Dedifferentiated amniotic fluid mesenchymal stem cell (primary cell): ENCODE measurements around the gene FBP2.
A peak's percentile ranks its signal among the peaks of the same experiment; 100 is the strongest.
"Not testable (repeated sequence)": the region's sequence is repeated elsewhere in the genome, so short reads cannot be mapped to it uniquely, and the experiment has no call there.

ENCODE experiments used
- DNase-seq: peaks from one replicate; pipeline ENCODE4 v3.0.0-alpha.2; 2016; ENCODE audit errors: extremely low spot score

The FBP2 gene

DNA sequence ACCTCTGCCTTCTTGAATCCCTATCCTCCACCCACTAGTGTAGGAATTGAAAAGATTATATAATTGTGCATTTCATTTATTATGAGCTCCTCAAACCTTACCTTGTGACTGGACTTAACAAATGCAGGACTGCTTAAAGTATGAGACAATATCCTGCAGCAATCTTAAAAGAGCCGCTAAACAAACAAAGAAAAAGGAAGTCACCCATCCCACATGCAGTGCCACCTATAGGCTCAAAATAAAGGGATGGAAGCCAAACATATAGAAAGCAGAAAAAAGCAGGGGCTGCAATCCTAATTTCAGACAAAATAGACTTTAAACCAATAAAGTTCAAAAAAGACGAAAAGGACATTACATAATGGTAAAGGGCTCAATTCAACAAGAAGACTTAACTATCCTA lies 30.1 kb downstream of the FBP2 start:
- no peak for DNase-seq

DNA sequence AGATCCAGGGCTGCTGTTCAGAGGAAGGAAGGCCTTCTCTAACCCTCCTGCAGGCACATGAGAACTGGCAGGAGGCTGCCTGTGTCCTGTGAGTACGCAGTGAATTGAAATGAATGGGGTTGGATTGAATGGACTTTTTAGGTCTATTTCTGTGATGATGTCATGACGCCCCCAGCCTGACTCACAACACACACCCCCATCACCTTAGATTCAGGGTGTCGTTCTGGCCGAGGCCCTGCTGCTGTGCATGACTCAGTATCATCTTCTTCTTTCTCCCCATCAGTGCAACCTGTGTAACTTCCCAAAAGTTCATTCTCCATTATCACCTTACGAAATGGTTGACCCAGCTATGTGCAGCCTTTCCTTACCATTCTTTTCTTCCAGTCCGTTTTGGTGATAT lies 33.4 kb downstream of the FBP2 start:
- DNase-seq = no peak

DNA sequence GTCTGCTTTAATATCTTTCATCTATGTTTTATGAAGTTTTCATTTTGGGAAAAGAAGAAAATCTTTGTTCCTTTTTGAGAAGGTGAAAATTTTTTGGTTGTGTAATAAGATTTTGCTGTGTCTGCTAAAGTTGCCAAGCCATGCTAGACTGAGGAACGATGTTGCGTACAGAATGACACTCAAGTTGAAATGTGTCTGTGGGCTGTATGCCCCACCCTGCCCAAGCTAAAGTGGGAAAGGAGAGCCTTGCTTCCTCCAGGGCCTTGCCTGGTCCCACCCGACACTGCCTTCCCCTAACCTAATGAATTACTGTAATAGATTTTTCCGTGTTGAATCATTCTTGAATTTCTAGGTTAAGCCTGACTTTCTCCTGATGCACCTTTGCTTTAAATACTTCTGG lies 36.2 kb downstream of the FBP2 start:
- no peak for DNase-seq

DNA sequence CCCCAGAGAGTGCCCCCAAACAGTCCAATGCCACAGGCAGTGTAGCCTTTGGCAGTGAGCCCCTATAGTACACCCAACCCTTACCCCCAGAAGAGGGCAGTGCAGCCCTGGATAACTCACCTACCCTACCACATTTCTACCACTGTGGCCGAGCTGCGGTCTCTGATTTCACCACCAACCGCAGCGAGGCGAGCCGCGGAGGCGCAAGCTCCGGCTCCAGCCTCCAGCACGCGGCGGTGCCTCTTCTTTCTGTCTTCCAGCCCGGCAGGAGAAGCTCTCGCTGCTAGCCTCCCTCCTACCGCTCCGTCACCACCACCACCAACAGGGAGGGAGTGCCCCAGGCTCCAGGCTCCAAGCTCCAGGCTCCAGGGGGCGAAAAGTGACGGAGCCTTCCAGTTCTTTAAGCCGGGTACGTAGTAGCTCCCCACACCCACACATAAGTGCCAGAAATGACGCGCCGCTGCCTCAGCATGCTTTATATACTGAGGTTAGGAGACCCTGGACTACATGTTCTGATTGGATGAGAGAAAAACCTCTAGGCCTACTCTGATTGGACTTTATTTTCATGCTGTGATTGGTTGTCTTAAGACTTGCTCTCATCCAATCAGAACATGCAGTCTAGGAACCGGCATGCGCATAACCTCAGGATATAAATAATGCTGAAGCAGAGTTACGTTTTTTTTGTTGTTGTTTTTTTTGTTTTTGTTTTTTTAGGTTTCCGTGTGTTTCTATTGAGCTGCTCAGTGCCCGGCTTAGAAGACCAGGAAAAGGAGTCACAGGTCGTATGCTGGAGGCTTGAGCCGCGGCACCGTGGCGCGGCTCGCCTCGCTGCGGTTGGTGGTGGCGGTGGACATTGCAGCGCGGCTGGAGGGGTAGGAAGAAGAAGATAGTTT lies 38.9 kb downstream of the FBP2 start, which contains the start of gene PCAT7:
PCAT7 (plus strand) TSS at position 645 of the 893 bp plus-strand sequence.
- no peak for DNase-seq

DNA sequence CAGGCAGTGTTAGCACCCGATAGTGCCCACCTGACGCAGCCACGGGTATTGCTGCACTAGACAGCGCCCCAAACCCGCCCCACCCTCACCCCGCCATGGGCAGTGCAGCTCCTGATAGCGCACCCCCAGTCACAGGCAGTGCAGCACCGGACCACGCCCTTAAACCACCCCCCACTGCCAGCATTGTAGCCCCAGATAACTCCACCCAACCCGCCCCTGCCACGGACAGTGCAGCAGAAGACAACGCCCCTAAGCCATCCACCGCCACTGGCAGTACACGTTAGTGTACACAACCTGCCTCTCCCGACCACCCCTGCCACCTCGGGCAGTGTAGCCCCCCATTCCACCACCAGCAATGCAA lies 39.6 kb downstream of the FBP2 start:
- no peak for DNase-seq

DNA sequence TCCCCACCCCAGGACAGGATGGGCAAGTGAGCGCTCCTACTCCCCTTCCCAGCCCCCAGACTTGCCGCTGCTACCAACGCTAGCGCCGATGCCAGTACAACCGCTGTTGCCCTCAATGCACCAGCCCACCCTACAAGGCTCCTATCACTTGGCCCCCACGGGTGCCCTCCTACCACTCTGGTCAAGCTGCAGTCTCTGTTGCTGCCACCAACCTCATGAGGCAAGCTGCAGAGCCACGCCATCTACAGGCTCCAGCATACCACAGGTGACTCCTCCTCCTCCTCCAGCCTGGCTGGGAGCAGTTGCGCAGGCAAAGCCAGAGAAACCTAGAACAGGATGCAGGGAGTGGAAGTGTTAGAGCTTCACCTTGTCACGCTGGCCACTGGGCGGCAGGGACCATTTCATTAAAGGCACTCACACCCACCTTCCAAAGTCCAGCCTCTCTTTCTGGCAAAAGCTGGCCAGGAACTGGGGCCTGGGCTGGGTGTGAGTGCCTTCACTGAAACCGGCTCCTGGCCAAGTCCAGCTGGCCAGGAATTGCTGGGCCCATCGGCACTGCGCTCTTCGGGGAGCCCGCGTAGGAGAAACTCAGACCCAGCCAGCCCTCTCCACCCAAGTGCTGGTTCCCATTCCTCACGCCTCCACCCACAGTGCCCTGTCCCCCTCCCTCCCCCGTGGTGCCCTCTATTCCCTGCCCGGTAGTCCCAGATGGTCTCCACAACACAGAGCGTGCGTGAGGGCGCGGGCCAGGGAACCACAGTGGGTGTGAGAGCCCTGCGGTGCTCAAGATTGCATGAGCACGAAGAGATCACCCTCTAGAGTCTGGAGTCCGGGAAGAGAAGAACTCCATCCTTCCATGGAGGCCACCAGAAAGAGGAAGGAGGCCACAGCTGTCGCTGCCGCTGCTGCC lies 40.3 kb downstream of the FBP2 start:
- DNase-seq = no peak

DNA sequence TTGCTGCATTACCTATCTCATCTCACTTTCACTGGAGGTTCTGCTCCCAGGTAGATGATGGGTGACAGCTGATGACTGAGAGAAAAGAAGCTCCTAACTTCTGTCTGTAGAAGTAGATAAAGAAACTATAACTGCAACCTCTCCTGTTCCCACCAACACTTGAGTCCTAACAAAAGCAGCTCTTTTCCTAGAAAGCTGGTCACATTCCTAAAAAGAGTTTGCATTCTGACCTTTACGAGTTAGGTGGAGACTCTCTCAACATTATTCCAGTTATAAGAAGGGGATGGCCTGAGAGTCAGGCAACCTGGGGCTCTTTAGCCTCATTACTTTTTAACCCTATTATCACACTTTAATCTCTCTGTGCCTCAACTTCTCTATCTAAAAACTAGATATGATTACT lies 47.7 kb downstream of the FBP2 start:
- DNase-seq = no peak

DNA sequence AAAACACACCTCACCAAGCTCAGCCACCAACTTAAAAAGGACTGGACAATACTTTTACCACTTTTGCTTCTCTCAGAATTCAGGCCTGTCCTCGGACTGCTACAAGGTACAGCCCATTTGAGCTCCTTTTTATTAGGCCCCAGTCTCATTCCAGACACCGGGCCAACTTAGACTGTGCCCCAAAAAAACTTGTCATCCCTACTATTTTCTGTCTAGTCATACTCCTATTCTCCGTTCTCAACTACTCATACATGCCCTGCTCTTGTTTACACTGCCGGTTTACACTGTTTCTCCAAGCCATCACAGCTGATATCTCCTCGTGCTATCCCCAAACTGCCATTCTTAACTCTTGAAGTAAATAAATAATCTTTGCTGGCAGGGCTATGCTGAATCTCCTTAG lies 49.3 kb downstream of the FBP2 start:
- DNase-seq = not testable (repeated sequence)

DNA sequence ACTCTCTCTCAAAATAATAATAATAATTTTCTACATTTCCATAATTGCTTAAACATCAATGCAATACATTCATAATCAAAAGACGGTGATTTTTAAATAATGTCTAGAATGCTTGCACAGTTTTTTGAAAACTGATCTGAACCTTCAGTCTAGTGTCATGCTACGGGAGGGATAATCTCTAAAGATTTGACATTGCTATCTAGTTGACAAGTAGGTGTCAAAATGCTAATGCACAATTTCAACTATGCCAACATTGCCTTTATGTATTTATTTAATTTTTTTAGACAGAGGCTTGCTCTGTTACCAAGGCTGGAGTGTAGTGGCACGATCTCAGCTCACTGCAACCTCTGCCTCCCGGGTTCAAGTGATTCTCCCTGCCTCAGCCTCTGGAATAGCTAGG lies 54.7 kb downstream of the FBP2 start:
- no peak for DNase-seq

DNA sequence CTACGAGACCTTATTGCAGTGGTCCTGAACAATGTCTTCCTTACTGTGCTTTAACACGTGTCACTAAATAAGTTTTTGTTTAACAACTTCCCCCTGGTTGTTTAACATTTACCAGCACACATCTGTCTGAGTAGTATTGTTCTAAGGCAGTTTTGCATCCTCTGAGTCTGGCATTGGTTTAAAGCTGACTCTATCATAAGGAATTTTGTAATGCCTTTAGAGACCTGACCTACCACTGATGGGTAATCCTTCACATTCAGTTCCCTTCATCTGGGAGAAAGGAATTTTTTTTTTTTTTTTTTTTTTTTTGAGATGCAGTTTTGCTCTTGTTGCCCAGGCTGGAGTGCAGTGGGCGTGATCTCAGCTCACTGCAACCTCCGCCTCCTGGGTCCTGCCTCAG lies 58.7 kb downstream of the FBP2 start:
- no peak for DNase-seq

DNA sequence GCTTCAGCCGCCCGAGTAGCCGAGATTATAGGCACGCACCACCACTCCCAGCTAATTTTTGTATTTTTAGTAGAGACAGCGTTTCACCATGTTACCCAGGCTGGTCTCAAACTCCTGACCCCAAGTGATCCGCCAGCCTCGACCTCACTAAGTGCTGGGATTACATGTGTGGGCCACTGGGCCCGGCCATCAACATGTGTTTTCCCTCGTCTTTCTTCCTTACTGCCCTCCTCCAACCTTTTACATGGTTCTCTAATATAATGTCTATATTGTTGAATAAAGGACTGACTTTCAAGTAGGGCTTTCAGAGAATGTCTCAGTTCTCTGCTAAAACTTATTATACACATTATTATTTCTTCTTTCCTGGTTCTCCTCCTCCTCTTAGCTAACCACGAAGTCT lies 60.0 kb downstream of the FBP2 start:
- no peak for DNase-seq

DNA sequence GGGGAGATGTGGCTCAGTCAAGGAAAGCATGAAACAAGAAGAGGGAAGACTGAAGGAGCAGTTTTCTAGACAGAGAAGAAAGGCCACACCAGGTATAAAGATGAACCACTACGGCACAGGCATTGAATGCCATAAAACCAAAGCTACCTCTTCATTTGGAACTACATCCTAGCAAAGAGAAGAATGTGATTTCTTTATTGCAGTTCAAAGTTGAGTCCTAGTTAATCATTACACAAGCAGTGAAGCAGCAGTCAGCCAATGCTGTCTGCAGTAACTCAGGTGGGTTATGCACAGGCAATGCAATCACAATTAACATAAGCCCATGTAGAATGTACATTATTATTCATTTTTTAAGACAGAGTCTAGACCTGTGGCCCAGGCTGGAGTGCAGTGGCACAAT lies 60.5 kb downstream of the FBP2 start:
- DNase-seq = no peak

DNA sequence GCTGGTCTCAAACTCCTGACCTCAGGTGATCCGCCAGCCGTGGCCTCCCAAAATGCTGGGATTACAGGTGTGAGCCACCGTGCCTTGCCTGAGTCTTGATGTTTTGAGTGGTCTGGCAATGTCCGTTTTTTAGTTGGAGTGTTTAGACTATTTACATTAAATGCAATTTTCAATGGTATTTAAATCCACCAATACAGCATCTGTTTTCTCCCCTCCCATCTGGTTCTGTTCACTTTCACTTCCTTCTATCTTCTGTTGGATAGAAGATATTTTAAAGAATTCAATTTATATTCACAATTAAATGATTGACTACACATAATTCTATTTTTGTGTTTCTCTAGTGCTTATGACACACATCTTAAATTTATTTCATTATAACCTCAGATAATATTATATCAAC lies 64.7 kb downstream of the FBP2 start:
- DNase-seq = no peak

DNA sequence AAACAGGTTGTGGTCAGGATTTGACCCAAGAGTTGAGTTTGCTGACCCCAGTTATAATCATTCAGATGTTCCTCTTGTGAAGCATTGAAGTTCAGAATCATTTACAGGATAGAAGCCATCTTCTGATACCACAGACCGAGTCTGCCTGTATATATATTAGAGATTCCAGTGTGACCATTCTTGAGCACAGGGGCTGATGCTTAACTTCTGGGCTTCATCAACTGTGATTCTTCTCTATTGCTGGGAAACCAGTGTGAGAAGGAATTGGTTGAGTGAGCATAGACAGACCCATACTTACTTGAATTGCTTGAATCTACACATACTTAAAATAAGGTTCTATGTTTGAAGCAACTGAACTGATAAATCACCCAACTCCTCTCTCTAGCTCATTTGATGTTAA lies 66.7 kb downstream of the FBP2 start:
- no peak for DNase-seq

DNA sequence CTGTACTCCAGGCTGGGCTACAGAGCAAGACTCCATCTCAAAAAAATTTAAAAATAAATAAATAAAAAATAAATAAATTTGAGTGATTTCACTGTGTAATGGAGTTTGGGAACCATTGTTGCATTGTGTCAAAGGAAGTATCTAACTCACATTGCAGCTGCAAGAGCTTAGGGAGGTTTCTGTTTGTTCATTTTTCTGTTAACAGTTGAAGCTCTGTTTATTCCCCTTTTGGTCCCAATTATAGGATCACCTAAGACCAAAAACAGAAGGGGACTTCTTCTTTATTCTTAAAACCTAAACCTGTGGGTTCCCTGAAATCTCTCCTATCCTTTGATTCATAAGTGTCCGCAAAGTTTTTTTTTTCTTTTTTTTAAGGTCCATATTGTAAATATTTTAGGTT lies 67.4 kb downstream of the FBP2 start:
- DNase-seq = no peak

DNA sequence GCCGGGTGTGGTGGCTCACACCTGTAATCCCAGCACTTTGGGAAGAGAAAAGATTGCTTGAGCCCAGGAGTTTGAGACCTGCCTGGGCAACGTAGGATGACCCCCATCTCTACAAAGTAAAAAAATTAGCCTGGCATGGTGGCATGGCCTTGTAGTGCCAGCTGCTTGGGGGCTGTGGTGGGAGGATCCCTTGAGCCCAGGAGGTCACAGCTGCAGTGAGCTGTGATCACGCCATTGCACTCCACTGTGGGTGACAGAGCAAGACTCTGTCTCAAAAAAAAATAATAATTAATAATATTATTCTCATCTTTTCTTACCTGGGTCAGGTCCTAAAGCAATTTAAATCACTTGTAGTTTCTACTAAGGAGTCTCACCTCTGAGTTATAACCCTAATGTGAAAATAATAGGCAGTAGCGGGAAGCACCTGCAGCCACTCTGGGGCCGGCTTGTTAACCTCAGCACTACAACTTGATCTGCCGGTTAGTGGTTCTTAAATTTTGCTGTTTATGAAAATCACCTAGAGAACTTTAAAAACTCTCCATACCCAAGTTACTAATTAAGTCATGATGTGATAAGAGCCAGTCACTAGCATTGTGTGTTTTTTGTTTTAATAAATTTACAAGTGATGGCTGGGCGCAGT lies 68.1 kb downstream of the FBP2 start:
- no peak for DNase-seq

DNA sequence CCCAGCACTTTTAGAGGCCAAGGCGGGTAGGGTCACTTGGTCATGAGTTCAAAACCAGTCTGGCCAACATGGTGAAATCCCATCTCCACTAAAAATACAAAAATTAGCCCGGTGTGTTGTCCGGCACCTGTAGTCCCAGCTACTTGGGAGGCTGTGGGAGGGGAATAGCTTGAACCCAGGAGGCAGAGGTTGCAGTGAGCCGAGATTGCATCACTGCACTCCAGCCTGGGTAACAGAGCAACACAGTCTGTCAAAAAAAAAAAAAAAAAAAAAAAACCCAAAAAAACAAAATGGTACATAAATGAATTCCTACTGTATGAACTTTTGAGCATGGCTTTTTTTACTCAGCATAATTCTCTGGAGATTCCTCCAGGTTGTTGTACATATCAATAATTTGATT lies 76.4 kb downstream of the FBP2 start:
- no peak for DNase-seq

DNA sequence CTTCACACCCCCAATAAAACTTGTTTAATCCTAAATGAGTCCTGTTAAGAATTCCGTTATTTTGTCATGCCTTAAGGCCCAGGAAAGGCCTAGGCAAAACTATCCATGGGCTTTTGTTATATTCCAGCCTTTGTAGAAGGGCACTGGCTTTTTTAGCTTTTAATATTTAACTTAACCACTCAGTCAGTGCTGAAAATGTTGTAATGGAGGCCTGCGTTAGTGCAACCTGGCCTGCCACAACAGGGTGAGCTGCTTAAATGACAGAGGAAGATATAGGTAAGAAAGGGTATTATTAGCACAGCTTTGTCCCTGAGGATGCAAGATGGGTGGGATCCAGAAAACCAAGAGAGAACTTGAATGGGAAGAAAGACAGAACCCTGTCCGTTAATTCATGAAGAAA lies 78.9 kb downstream of the FBP2 start:
- no peak for DNase-seq

DNA sequence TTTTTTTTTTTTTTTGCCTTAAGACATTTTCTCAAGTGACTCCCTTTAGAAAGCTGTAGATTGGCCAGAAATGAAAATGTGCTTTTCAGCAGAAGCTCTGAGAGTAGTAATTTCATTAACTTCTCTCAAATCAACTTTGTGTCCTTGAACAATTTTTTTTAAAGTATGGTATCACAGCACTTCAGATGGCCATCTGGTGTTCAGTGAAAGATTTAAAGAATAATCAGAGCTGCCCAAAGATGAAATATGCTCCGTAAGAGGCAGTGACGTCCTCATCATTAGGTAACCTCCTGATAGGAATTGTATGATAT lies 81.7 kb downstream of the FBP2 start:
- no peak for DNase-seq

DNA sequence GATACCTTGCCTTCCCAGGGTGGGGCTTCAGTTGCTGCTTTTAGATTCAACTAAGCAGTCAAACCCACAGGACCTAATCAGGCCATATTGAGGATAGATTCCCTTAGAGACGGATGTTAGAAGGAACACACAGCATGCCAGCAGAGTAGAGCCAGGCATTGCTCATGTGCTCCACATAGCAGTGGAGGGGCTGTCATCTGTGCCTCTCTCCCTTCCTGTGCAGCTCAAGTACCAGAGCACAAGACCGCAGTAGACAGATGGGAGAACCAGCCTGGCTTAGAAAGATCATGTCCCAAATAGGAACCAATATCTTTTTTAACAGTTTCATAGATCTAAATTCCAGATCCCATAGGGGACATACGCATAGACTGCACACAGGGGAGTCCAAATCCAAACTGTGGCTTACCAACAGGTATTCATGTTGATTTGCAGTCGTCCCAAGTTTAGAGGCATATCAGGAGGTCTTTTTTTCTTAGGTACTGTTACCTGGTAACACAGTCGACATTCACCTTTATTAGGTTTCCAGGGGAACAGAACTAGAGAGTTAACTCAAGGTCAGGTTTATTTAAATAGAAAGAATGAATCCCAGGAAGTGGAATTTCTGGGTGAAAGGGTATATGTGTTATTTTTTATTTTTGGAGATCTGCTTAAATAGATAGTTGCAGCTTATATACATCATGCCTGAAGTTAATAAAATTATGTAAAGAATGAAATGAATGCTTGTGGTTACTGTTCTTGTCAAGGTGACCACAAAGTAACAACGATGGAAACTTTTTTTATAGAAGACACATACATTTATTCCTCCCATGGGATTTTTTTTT lies 82.3 kb downstream of the FBP2 start:
- DNase-seq = peak; percentile 37
